Lower leg skin (tissue), 4 donors: ENCODE results near the gene PSD2. TPM values are rescaled to one million over a fixed set of nuclear protein-coding genes. Genes with fewer than 3 reads are reported as not detected.

Experiments used
- DNase-seq, 2 donors: peaks; one replicate each; pipeline ENCODE4 v3.0.0-alpha.2; 2019; ENCODE audit warnings: low spot score in 2 of 2
- H3K4me3 ChIP-seq: fragments of 200-600 bp; sonication (generic); 2 replicates; pipeline ENCODE4 v1.5.1; 2017; ENCODE audit warnings: mild to moderate bottlenecking, low read depth; ENCODE audit not compliant: poor library complexity, severe bottlenecking
- POLR2A ChIP-seq, 2 donors: fragments of 450-650 bp; IDR thresholded peaks; one replicate each; pipeline ENCODE4 v1.6.1; 2016 to 2017; ENCODE audit warnings: antibody characterized with exemption in 2 of 2, mild to moderate bottlenecking in 1 of 2, moderate library complexity in 1 of 2
- WGBS, 2 donors: methylation state at CpG; one replicate each; pipeline ENCODE4 v1.1.5; 2018; 5-methylcytosine and 5-hydroxymethylcytosine counted together
- intact Hi-C: fragments of 100-400 bp; cut with DNase I; formaldehyde crosslinking; loops from one replicate; pipeline ENCODE4 v1.15.0; 2023; ENCODE audit warnings: low total_unique reads
- total RNA-seq, 4 donors: library from RNA; depleted of rRNA; stranded (reverse); fragments of >200 nt; gene quantifications; one replicate each; pipeline ENCODE4 v1.1.0, GENCODE V29; 2016
- TF ChIP-seq, protein P1 (sequence below), 3 donors: fragments of 450-650 bp; IDR thresholded peaks; one replicate each; pipeline ENCODE4 v1.5.1; 2016; ENCODE audit warnings: antibody characterized with exemption in 3 of 3, mild to moderate bottlenecking in 3 of 3, moderate library complexity in 2 of 3

PSD2 gene
- total RNA-seq, 4 donors from 2014 or later = 0.15 to 0.30 (median 0.16) TPM

- H3K4me3 ChIP-seq = no peak overlapping the region
- intact Hi-C loops = no loop called here
- TF ChIP-seq, protein P1, sequence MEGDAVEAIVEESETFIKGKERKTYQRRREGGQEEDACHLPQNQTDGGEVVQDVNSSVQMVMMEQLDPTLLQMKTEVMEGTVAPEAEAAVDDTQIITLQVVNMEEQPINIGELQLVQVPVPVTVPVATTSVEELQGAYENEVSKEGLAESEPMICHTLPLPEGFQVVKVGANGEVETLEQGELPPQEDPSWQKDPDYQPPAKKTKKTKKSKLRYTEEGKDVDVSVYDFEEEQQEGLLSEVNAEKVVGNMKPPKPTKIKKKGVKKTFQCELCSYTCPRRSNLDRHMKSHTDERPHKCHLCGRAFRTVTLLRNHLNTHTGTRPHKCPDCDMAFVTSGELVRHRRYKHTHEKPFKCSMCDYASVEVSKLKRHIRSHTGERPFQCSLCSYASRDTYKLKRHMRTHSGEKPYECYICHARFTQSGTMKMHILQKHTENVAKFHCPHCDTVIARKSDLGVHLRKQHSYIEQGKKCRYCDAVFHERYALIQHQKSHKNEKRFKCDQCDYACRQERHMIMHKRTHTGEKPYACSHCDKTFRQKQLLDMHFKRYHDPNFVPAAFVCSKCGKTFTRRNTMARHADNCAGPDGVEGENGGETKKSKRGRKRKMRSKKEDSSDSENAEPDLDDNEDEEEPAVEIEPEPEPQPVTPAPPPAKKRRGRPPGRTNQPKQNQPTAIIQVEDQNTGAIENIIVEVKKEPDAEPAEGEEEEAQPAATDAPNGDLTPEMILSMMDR (IDR thresholded peaks at IDR 0.05) = no peak
- TF ChIP-seq POLR2A (IDR thresholded peaks at IDR 0.05) = no peak
- WGBS, 2 donors = 91 to 93% methylated on average over 8 of the region's 8 CpGs
- DNase-seq = no peak
Measured at GRCh38 chr5:139772089-139772791, 23.4 kb upstream of the PSD2 start.

DNA sequence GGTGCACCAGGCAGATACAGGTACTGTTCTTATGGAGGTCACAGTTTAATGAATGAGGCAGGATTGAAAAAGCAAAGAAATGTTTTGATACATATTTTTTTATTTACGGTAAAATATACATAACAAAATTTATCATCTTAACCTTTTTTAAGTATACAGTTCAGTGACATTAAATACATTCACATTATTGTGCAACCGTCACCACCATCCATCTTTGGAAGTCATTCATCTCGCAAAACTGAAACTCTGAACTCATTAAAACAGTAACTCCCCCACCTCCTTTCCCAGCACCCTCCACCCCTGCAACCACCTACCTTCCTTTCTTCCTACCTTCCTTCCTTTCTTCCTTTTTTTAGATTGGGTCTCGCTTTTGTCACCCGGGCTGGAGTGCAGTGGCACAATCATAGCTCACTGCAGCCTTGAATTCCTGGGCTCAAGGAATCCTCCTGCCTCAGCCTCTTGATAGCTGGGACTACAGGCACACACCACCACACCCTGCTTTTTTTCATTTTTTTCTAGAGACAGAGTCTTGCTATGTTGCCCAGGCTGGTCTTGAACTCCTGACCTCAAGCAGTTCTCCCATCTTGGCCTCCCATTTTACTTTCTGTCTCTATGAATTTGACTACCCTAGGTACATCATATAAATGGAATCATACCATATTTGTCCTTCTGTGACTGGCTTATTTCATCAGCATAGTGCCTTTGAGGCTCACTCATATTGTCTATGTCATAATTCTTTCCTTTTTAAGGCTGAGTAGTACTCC is 22.5 kb upstream of the PSD2 start:
- no peak for DNase-seq
- 86 to 88% methylated on average over 5 of the region's 5 CpGs for WGBS, 2 donors
- intact Hi-C loops = no loop called here
- TF ChIP-seq POLR2A (IDR thresholded peaks at IDR 0.05) = no peak
- TF ChIP-seq, protein P1 (IDR thresholded peaks at IDR 0.05) = no peak
- H3K4me3 ChIP-seq = no peak overlapping the region

GRCh38 chr5:139774980-139775661 is 20.5 kb upstream of the PSD2 start:
- TF ChIP-seq POLR2A (IDR thresholded peaks at IDR 0.05) = no peak
- TF ChIP-seq, protein P1 (IDR thresholded peaks at IDR 0.05) = peak in 1 of 3 donors; percentile 61
- 14 to 32% methylated on average over 24 to 32 of the region's 32 CpGs for WGBS, 2 donors
- intact Hi-C loops = no loop called here
- no peak overlapping the region for H3K4me3 ChIP-seq
- DNase-seq = peak; percentile 36 to 95

- no peak overlapping the region for H3K4me3 ChIP-seq
- intact Hi-C loops = no loop called here
- DNase-seq = no peak
- TF ChIP-seq POLR2A (IDR thresholded peaks at IDR 0.05) = no peak
- TF ChIP-seq, protein P1 (IDR thresholded peaks at IDR 0.05) = no peak
- 88 to 94% methylated on average over 7 of the region's 7 CpGs for WGBS, 2 donors
Measured at GRCh38 chr5:139775872-139776271, 19.7 kb upstream of the PSD2 start.

DNA sequence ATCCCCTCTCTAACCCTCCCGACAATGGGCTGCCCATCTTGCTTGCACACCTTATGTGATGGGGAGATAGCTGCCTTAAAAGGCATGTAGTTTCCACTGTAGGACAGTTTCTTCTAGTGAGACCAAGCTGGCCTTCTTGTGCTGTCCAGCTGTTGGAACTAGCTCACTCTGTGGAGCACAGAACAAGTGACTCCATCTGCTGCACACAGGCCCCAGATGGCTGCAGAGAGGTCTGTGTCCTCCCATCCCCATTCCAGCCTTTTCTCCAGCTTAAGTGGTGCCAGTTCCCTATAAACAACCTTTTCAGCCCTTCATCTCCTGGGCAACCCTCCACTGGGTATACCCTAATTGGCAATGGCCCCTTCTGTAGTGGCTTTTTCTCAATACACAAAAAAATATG is 18.7 kb upstream of the PSD2 start:
- TF ChIP-seq POLR2A (IDR thresholded peaks at IDR 0.05) = no peak
- TF ChIP-seq, protein P1 (IDR thresholded peaks at IDR 0.05) = no peak
- intact Hi-C loops = no loop called here
- whole genome bisulfite sequencing, 2 donors = 82 to 95% methylated on average over 1 of the region's 1 CpG
- DNase-seq = no peak
- no peak overlapping the region for H3K4me3 ChIP-seq
